ENCODE data around the gene CARMIL3.

Gene CARMIL3

GRCh38 chr14:24080142-24080530, 28.3 kb downstream of the CARMIL3 start:
- no peak for DNase-seq

- peak; percentile 76 for DNase-seq
Measured at GRCh38 chr14:24080888-24081738, 29.3 kb downstream of the CARMIL3 start.

GRCh38 chr14:24081739-24082211, 30.0 kb downstream of the CARMIL3 start:
- DNase-seq: no peak

- DNase-seq: no peak
Measured at GRCh38 chr14:24082411-24083080, 30.7 kb downstream of the CARMIL3 start.

- DNase-seq: no peak
Measured at GRCh38 chr14:24083462-24083861, 31.7 kb downstream of the CARMIL3 start.

GRCh38 chr14:24084440-24084839, 32.6 kb downstream of the CARMIL3 start:
- DNase-seq: no peak

- DNase-seq: no peak
Measured at GRCh38 chr14:24085215-24085614, 33.4 kb downstream of the CARMIL3 start.

GRCh38 chr14:24086193-24086955, 34.6 kb downstream of the CARMIL3 start:
- no peak for DNase-seq

GRCh38 chr14:24087004-24087403, 35.2 kb downstream of the CARMIL3 start:
- no peak for DNase-seq

GRCh38 chr14:24088095-24088494, 36.3 kb downstream of the CARMIL3 start:
- DNase-seq: no peak

- DNase-seq: no peak
Measured at GRCh38 chr14:24089890-24090289, 38.1 kb downstream of the CARMIL3 start.

GRCh38 chr14:24092110-24092504, 40.3 kb downstream of the CARMIL3 start:
- DNase-seq: no peak

- DNase-seq: no peak
Measured at GRCh38 chr14:24092505-24093206, 40.8 kb downstream of the CARMIL3 start.

GRCh38 chr14:24093207-24093900, 41.5 kb downstream of the CARMIL3 start:
- no peak for DNase-seq

- peak; percentile 97 for DNase-seq
Measured at GRCh38 chr14:24093901-24094840, 42.4 kb downstream of the CARMIL3 start, which contains the start of gene PCK2. PCK2 (plus strand) TSS chr14:24094311; CDS start chr14:24094406, 95 bp downstream.

- DNase-seq: peak; percentile 42
Measured at GRCh38 chr14:24094841-24095270, 43.0 kb downstream of the CARMIL3 start.

GRCh38 chr14:24095271-24096068, 43.7 kb downstream of the CARMIL3 start:
- peak; percentile 97 for DNase-seq

GRCh38 chr14:24096545-24097181, 44.9 kb downstream of the CARMIL3 start:
- DNase-seq: no peak

GRCh38 chr14:24098229-24098926, 46.6 kb downstream of the CARMIL3 start:
- DNase-seq: no peak

Measured in hematopoietic multipotent progenitor cell treated with erythropoietin and hydrocortisone succinate and interleukin-3 and kit ligand, for 6 days (in vitro differentiated cells).